NB4 (cell line): ENCODE data around the gene IQCH.

Experiments used
- MYC ChIP-seq: IDR thresholded peaks from 2 replicates; pipeline ENCODE4 v1.6.1; 2011; ENCODE audit warnings: low read depth, low read length
- POLR2A ChIP-seq: IDR thresholded peaks from 2 replicates; pipeline ENCODE4 v1.6.1; 2011; ENCODE audit warnings: mild to moderate bottlenecking; ENCODE audit not compliant: insufficient read length; ENCODE audit errors: extremely low read depth
- TF ChIP-seq, protein P1 (sequence below): IDR thresholded peaks from one replicate; pipeline ENCODE4 v1.5.1; 2012; ENCODE audit warnings: low read depth, low read length
- TF ChIP-seq, protein P2 (sequence below): IDR thresholded peaks from 2 replicates; pipeline ENCODE4 v1.6.1; 2011; ENCODE audit warnings: low read depth, low read length

GRCh38 chr15:67463488-67463887 lies 208.9 kb downstream of the IQCH start:
- TF ChIP-seq POLR2A (no peak), MYC (no peak)
- TF ChIP-seq, protein P1, sequence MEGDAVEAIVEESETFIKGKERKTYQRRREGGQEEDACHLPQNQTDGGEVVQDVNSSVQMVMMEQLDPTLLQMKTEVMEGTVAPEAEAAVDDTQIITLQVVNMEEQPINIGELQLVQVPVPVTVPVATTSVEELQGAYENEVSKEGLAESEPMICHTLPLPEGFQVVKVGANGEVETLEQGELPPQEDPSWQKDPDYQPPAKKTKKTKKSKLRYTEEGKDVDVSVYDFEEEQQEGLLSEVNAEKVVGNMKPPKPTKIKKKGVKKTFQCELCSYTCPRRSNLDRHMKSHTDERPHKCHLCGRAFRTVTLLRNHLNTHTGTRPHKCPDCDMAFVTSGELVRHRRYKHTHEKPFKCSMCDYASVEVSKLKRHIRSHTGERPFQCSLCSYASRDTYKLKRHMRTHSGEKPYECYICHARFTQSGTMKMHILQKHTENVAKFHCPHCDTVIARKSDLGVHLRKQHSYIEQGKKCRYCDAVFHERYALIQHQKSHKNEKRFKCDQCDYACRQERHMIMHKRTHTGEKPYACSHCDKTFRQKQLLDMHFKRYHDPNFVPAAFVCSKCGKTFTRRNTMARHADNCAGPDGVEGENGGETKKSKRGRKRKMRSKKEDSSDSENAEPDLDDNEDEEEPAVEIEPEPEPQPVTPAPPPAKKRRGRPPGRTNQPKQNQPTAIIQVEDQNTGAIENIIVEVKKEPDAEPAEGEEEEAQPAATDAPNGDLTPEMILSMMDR: no peak
- TF ChIP-seq, protein P2, sequence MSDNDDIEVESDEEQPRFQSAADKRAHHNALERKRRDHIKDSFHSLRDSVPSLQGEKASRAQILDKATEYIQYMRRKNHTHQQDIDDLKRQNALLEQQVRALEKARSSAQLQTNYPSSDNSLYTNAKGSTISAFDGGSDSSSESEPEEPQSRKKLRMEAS: no peak
